ENCODE measurements around the gene PITPNM3.

PITPNM3 gene

GRCh38 chr17:6525141-6525540 is 31.2 kb downstream of the PITPNM3 start:
- no peaks in the 10 kb centered on the region for H3K36me3 ChIP-seq
- H3K27me3 ChIP-seq: no peaks in the 10 kb centered on the region

GRCh38 chr17:6524520-6524919 is 31.8 kb downstream of the PITPNM3 start:
- TF ChIP-seq CTCF (IDR thresholded peaks at IDR 0.05): no peak
- Histone ChIP-seq H3K27ac (no peak overlapping the region), H3K4me3 (ENCODE audit: low read depth in 1 of 2, low read length in 1 of 2) (no peak overlapping the region), H3K4me1 (ENCODE audit: control insufficient read depth in 1 of 2, insufficient read depth in 1 of 2, low read depth in 1 of 2, low read length in 1 of 2) (no peaks in the 10 kb centered on the region), H3K36me3 (no peaks in the 10 kb centered on the region), H3K27me3 (no peaks in the 10 kb centered on the region), H3K9me3 (no peaks in the 10 kb centered on the region)

More at GRCh38 chr17:6525141-6525540, 31.2 kb downstream of the PITPNM3 start:
- TF ChIP-seq CTCF (IDR thresholded peaks at IDR 0.05): no peak
- Histone ChIP-seq H3K4me1 (ENCODE audit: control insufficient read depth in 1 of 2, insufficient read depth in 1 of 2, low read depth in 1 of 2, low read length in 1 of 2) (no peaks in the 10 kb centered on the region), H3K9me3 (no peaks in the 10 kb centered on the region), H3K4me3 (ENCODE audit: low read depth in 1 of 2, low read length in 1 of 2) (no peak overlapping the region), H3K27ac (no peak overlapping the region)

- no peaks in the 10 kb centered on the region for H3K4me1 ChIP-seq (ENCODE audit: control insufficient read depth in 1 of 2, insufficient read depth in 1 of 2, low read depth in 1 of 2, low read length in 1 of 2)
- no peaks in the 10 kb centered on the region for H3K27me3 ChIP-seq
- H3K27ac ChIP-seq: no peak overlapping the region
- H3K36me3 ChIP-seq: no peaks in the 10 kb centered on the region
- TF ChIP-seq CTCF (IDR thresholded peaks at IDR 0.05): no peak
- H3K9me3 ChIP-seq: no peaks in the 10 kb centered on the region
- no peak overlapping the region for H3K4me3 ChIP-seq (ENCODE audit: low read depth in 1 of 2, low read length in 1 of 2)
These were observed 32.5 kb downstream of the PITPNM3 start for GRCh38 chr17:6523809-6524355.

GRCh38 chr17:6523330-6523729 is 33.0 kb downstream of the PITPNM3 start:
- Histone ChIP-seq H3K36me3 (no peaks in the 10 kb centered on the region), H3K9me3 (no peaks in the 10 kb centered on the region), H3K4me1 (ENCODE audit: control insufficient read depth in 1 of 2, insufficient read depth in 1 of 2, low read depth in 1 of 2, low read length in 1 of 2) (no peaks in the 10 kb centered on the region), H3K27ac (no peak overlapping the region), H3K27me3 (no peaks in the 10 kb centered on the region), H3K4me3 (ENCODE audit: low read depth in 1 of 2, low read length in 1 of 2) (no peak overlapping the region)
- TF ChIP-seq CTCF (IDR thresholded peaks at IDR 0.05): no peak

- no peak overlapping the region for H3K4me3 ChIP-seq (ENCODE audit: low read depth in 1 of 2, low read length in 1 of 2)
- no peaks in the 10 kb centered on the region for H3K36me3 ChIP-seq
- H3K27me3 ChIP-seq: no peaks in the 10 kb centered on the region
- H3K4me1 ChIP-seq (ENCODE audit: control insufficient read depth in 1 of 2, insufficient read depth in 1 of 2, low read depth in 1 of 2, low read length in 1 of 2): no peaks in the 10 kb centered on the region
- H3K27ac ChIP-seq: no peak overlapping the region
- TF ChIP-seq CTCF (IDR thresholded peaks at IDR 0.05): no peak
- no peaks in the 10 kb centered on the region for H3K9me3 ChIP-seq
These were observed 34.8 kb downstream of the PITPNM3 start for GRCh38 chr17:6521586-6521985.

GRCh38 chr17:6517062-6517461 is 39.3 kb downstream of the PITPNM3 start:
- no peak for TF ChIP-seq CTCF (IDR thresholded peaks at IDR 0.05)
- Histone ChIP-seq H3K4me1 (ENCODE audit: control insufficient read depth in 1 of 2, insufficient read depth in 1 of 2, low read depth in 1 of 2, low read length in 1 of 2) (no peaks in the 10 kb centered on the region), H3K27me3 (peaks cover 5% of the 10 kb centered on the region), H3K9me3 (no peaks in the 10 kb centered on the region), H3K27ac (no peak overlapping the region), H3K36me3 (no peaks in the 10 kb centered on the region), H3K4me3 (ENCODE audit: low read depth in 1 of 2, low read length in 1 of 2) (no peak overlapping the region)
